NCI-H446 treated with DMSO at 0.1 percent for 48 hours (cell line): ENCODE results near the gene EXOC4.
"Not testable (repeated sequence)": the region's sequence is repeated elsewhere in the genome, so short reads cannot be mapped to it uniquely, and the experiment has no call there.

Experiments used
- DNase-seq: peaks from one replicate; lab custom pipeline; 2025; lab: John Stamatoyannopoulos, UW

The EXOC4 gene

GRCh38 chr7:133871757-133872156 is 618.9 kb downstream of the EXOC4 start:
- no peak for DNase-seq

DNA sequence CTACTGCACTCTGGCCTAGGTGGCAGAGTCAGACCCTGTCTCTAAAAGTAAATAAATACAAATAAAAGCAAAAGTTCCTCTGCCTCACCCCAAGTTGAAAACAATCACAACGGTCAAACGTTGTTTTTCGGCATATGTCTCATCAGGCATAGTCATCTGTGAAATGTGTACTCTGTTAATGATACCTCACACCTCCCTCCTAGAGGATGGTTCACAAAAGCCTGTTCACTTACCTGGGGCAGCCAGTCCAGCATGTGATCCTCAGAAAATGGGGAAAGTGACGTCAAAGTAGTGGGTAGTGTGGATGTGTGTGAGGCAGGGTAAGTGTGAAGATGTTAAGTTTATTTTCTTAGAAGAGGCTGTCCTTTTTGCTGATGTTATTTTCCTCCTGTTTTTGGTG is 620.3 kb downstream of the EXOC4 start:
- no peak for DNase-seq

DNA sequence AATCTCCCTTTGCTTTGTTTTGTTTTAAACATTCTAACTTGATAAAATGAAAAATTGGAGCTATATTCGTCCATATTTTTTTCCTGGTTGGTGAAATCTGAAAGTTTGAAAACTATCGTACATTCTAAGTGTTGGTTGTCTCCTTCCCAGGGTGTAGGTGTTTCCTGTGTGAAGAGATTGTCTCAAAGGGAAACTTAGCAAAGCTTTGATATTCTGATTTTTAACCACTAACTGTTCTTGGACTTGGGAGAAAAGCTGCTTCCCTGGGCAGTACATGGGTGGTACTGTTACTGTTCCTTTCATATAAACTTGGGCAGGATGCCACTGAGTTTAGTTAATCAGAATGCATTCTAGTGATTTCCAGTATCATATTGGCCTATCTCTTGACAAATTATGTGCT is 620.8 kb downstream of the EXOC4 start:
- DNase-seq = no peak

- no peak for DNase-seq
These were observed 630.7 kb downstream of the EXOC4 start for GRCh38 chr7:133883591-133883990.

GRCh38 chr7:133885213-133885612 is 632.3 kb downstream of the EXOC4 start:
- DNase-seq = no peak

DNA sequence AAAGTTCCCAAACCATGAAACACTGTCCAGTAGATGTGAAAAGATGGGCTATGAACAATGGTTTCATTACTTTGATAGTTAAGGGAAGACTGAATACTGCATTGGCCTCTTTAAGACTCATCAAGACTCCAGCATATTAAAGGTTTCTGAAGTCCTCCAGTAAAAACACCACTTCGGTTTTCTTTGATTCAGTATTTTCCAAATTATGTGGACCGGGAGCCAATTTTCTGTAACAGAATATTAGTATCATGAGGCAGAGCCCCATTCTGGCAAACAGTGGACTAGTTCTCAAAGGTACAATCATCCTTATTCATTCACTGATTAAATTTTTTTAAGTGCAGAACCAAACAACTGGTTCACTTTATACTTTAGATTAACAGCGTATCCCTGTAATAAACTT is 633.2 kb downstream of the EXOC4 start:
- DNase-seq = no peak

- DNase-seq = no peak
These were observed 633.9 kb downstream of the EXOC4 start for GRCh38 chr7:133886797-133887196.

DNA sequence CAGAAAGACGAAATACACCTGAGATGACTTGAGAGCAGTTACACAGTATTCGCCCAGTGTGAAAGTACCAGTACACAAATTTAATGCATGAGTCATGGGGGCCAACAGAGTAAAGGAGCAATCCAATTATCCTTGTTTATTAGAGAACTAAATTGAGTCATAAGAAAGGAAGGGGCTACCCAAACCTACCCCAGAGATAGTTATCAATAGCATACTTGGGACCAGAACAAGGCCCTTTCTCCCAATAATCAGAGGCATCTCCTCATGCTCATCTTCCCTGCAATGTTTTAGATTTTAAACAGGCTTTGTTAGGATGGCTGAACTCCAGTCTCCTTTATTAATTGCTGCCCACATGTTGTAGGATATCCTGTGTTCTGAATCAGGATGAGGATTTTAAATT is 634.6 kb downstream of the EXOC4 start:
- no peak for DNase-seq

- DNase-seq = no peak
These were observed 635.4 kb downstream of the EXOC4 start for GRCh38 chr7:133888061-133888930.

DNA sequence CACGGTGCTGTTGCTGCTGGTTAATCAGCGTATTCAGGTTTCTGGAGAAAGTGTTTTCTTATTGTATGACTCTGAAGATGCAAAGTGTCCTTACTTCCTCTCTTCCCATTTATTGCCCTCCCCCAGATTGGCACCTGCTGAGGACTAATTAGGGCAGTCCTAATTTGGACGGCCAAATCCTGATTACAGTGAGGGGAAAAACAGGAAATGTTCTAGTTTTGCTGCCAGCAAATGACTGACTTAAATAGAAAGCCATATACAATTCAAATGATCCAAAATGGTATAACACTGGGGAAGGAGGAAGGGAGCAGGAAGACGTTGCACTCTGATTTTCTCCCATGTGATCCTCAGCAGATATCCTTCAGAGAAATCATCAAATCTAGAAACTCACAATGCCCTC is 651.9 kb downstream of the EXOC4 start:
- DNase-seq = no peak

DNA sequence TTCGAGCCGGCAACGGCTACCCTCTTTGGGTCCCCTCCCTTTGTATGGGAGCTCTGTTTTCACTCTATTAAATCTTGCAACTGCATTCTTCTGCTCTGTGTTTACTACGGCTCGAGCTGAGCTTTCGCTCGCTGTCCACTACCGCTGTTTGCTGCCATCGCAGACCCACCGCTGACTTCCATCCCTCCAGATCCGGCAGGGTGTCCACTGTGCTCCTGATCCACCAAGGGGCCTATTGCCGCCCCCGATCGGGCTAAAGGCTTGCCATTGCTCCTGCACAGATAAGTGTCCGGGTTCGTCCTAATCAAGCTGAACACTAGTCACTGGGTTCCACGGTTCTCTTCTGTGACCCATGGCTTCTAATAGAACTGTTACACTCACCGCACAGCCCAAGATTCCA is 653.7 kb downstream of the EXOC4 start:
- DNase-seq = not testable (repeated sequence)

DNA sequence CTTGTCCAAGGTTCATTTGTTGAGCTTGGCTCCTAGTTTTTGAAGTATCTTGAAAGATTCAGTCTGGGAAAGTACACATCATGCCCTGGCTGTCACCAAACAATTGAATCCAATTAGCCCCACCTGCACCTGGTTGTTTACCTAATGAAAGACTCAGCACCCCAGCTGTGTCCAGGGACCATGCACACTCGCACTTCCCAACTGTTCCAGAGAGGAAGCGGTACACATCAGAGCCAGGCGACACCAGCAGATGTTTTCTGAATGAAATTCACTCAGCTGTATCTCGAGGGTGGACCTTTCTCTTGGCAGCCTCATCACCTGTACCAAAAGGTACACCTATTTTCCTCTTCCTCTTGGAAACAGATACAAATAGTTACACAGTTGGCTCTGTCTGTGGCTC is 657.9 kb downstream of the EXOC4 start:
- no peak for DNase-seq

DNA sequence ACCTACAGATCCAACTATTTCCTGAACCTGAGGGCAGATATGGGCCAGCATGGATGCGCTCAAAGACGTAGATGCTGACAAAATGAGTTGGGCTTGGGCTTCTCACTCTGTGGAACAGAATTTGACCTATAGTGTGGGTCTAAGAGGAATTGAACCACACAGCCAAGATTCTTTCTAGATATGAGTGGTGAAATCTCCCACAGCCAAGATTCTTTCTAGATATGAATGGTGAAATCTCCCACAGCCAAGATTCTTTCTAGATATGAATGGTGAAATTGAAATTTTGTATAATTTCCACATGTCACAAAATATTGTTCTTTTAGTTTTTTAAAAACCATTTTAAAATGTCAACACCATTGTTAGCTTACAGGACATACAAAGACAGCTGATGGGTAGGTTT is 658.8 kb downstream of the EXOC4 start:
- DNase-seq = no peak

DNA sequence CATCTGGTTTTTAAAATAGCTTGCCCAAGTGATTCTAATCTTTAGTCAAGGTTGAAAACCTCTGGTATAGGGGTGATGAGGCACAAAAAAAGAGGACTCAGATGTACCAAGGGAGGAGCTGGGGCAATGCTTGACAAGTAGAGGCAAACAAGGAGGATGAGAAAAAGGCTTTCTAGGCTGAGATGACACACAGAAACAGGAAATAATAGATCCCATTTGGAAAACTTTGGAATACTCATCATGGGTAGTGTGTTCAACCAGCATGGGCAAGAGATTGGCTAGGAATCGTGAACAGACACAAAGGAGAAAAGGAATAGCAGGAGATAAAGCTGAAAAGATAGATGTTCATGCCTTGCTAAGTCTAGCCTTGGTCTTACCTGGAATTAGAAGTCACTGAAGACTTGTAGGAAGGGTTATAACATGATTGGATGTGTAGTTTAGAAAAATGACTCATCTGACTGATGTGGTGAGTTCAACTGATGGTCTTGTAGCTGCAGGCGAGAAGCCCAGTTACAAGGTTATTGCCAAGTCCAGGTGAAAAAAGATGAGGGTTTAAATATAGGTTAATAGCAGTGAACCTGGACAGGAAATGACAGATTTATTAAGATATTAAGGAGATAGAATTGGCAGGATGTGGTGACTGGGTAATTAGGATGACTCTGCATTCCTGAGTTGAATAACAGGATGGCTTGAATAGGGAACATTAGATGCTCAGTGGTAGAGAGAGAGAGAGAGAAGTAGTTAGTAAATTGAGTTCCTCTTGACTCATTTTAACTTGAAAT is 660.2 kb downstream of the EXOC4 start:
- no peak for DNase-seq

GRCh38 chr7:133916621-133917020 is 663.7 kb downstream of the EXOC4 start:
- DNase-seq = no peak

GRCh38 chr7:133919810-133920209 is 666.9 kb downstream of the EXOC4 start:
- DNase-seq = no peak

GRCh38 chr7:133921635-133922182 is 668.8 kb downstream of the EXOC4 start:
- no peak for DNase-seq

DNA sequence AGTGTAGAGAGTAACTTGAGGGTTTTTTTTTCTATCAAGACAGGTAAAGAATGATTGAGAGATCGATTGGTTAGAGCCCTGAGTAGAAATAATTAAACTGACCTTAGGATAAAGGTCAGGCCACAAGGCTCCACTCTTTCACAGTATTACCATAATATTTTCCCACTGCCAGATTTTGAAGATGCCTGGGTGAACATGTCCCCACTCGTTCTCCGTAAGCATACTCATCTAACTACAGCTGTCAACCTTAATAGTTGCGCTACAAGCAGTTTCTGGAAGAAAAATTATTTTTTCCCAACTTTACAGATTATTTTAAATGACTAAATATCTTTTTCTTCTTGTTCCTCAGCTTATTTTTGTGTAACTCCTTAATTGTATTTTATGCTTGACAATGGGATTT is 671.1 kb downstream of the EXOC4 start:
- no peak for DNase-seq

- DNase-seq = no peak
These were observed 678.2 kb downstream of the EXOC4 start for GRCh38 chr7:133931053-133931452.

GRCh38 chr7:133932591-133932990 is 679.7 kb downstream of the EXOC4 start:
- no peak for DNase-seq

- DNase-seq = no peak
These were observed 681.5 kb downstream of the EXOC4 start for GRCh38 chr7:133934262-133934976.

DNA sequence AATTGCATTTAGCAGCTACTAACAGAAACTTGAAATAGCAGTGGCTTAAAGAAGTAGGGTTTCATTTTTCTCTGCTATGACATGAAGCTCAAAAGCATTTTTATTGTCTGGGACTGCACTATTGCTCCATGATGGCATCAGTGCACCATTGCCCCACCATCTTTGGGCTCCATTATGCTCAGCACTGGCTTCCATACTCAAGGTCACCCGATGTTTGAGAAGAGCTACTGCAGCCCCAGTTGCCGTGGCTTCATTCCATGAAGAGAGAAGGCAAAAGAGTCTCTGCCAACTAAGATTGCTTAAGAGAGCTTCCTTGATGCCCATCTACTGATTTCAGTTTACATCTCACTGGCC is 682.1 kb downstream of the EXOC4 start:
- no peak for DNase-seq

GRCh38 chr7:133936074-133936473 is 683.2 kb downstream of the EXOC4 start:
- no peak for DNase-seq
